Loucy (cell line): ENCODE results near the gene NECAP2.

Source experiments
- H2AFZ ChIP-seq: fragments of 200-600 bp; sonication (generic); 2 replicates; pipeline ENCODE4 v1.6.0; 2016; ENCODE audit warnings: antibody characterized with exemption, mild to moderate bottlenecking, low read length, moderate library complexity
- H3F3A ChIP-seq: fragments of 200-600 bp; 2 replicates; pipeline ENCODE4 v1.6.0; 2016; ENCODE audit warnings: antibody characterized with exemption, low read depth, mild to moderate bottlenecking
- H3K27me3 ChIP-seq: fragments of 200-600 bp; sonication (generic); 2 replicates; pipeline ENCODE4 v1.6.1; 2014; ENCODE audit warnings: low read length, mild to moderate bottlenecking; ENCODE audit not compliant: insufficient read depth, poor library complexity, severe bottlenecking
- H3K36me3 ChIP-seq: fragments of 200-600 bp; sonication (generic); 2 replicates; pipeline ENCODE4 v1.6.1; 2016; ENCODE audit warnings: low read length; ENCODE audit not compliant: insufficient read depth
- H3K4me1 ChIP-seq: fragments of 200-600 bp; sonication (generic); 2 replicates; pipeline ENCODE4 v1.5.1; 2014; ENCODE audit warnings: low read length, mild to moderate bottlenecking; ENCODE audit not compliant: insufficient read depth, poor library complexity, severe bottlenecking
- H3K4me2 ChIP-seq: fragments of 200-600 bp; sonication (generic); 2 replicates; pipeline ENCODE4 v1.6.0; 2014; ENCODE audit warnings: antibody characterized with exemption, low read length, low read depth, mild to moderate bottlenecking; ENCODE audit not compliant: poor library complexity, severe bottlenecking
- H3K4me3 ChIP-seq: fragments of 200-600 bp; sonication (generic); 2 replicates; pipeline ENCODE4 v1.5.1; 2014; ENCODE audit warnings: low read length, mild to moderate bottlenecking, mixed read lengths; ENCODE audit not compliant: poor library complexity, severe bottlenecking
- H3K79me2 ChIP-seq: fragments of 200-600 bp; sonication (generic); 2 replicates; pipeline ENCODE4 v1.6.1; 2014; ENCODE audit warnings: low read length; ENCODE audit not compliant: insufficient read depth
- H3K9ac ChIP-seq: fragments of 200-600 bp; sonication (generic); 2 replicates; pipeline ENCODE4 v1.6.0; 2014; ENCODE audit warnings: mild to moderate bottlenecking, low read depth, low read length, moderate library complexity; ENCODE audit not compliant: poor library complexity, severe bottlenecking
- H3K9me2 ChIP-seq: fragments of 200-600 bp; sonication (generic); replicated peaks from 2 replicates; pipeline ENCODE4 v1.6.1; 2016; ENCODE audit warnings: low read depth, low read length, mixed read lengths
- H3K9me3 ChIP-seq: fragments of 200-600 bp; sonication (generic); 2 replicates; pipeline ENCODE4 v1.6.1; 2014; ENCODE audit warnings: mild to moderate bottlenecking, antibody characterized with exemption, low read length, low read depth; ENCODE audit not compliant: insufficient read depth
- H4K20me1 ChIP-seq: fragments of 200-600 bp; sonication (generic); 2 replicates; pipeline ENCODE4 v1.6.0; 2014; ENCODE audit warnings: antibody characterized with exemption, low read length, mild to moderate bottlenecking; ENCODE audit not compliant: insufficient read depth, poor library complexity, severe bottlenecking
- CTCF ChIP-seq: fragments of 200-600 bp; sonication (generic); conservative IDR thresholded peaks from 2 replicates; pipeline ENCODE4 v1.5.1; 2014; ENCODE audit warnings: mild to moderate bottlenecking, antibody characterized with exemption, low read length
- EZH2phosphoT487 ChIP-seq: fragments of 200-600 bp; IDR thresholded peaks from 2 replicates; pipeline ENCODE4 v1.6.1; 2018; ENCODE audit warnings: antibody characterized with exemption, mild to moderate bottlenecking, moderate library complexity, borderline replicate concordance

The NECAP2 gene

GRCh38 chr1:16447641-16448040 is 7.1 kb downstream of the NECAP2 start:
- no peak overlapping the region for H3K4me2 ChIP-seq
- H4K20me1 ChIP-seq, result peaks cover 9% of the 10 kb centered on the region
- H3F3A ChIP-seq, result no peaks in the 10 kb centered on the region
- H3K9ac ChIP-seq, result no peak overlapping the region
- no peaks in the 10 kb centered on the region for H3K9me2 ChIP-seq
- peaks cover 3% of the 10 kb centered on the region for H3K4me1 ChIP-seq
- no peak overlapping the region for H3K4me3 ChIP-seq
- no peaks in the 10 kb centered on the region for H3K27me3 ChIP-seq
- peaks cover 23% of the 10 kb centered on the region for H3K79me2 ChIP-seq
- no peak overlapping the region for H2AFZ ChIP-seq
- peaks cover 62% of the 10 kb centered on the region; the same call in 1 of the 2 replicates for H3K36me3 ChIP-seq
- TF ChIP-seq CTCF, result no peak
- no peak for TF ChIP-seq EZH2phosphoT487
- H3K9me3 ChIP-seq, result no peaks in the 10 kb centered on the region

GRCh38 chr1:16449065-16449464 is 8.5 kb downstream of the NECAP2 start:
- H3F3A ChIP-seq, result no peaks in the 10 kb centered on the region
- no peak overlapping the region for H3K4me3 ChIP-seq
- peaks cover 4% of the 10 kb centered on the region for H4K20me1 ChIP-seq
- no peak for TF ChIP-seq EZH2phosphoT487
- no peak for TF ChIP-seq CTCF
- no peak overlapping the region for H3K4me2 ChIP-seq
- H3K9me3 ChIP-seq, result no peaks in the 10 kb centered on the region
- H3K79me2 ChIP-seq, result peaks cover 9% of the 10 kb centered on the region; the same call in 1 of the 2 replicates
- no peaks in the 10 kb centered on the region for H3K9me2 ChIP-seq
- no peak overlapping the region for H2AFZ ChIP-seq
- H3K9ac ChIP-seq, result no peak overlapping the region
- no peaks in the 10 kb centered on the region for H3K4me1 ChIP-seq
- H3K36me3 ChIP-seq, result peaks cover 62% of the 10 kb centered on the region; the same call in 1 of the 2 replicates
- H3K27me3 ChIP-seq, result no peaks in the 10 kb centered on the region

GRCh38 chr1:16449666-16450065 is 9.1 kb downstream of the NECAP2 start:
- Histone ChIP-seq H3K9me3 (no peaks in the 10 kb centered on the region), H3K27me3 (no peaks in the 10 kb centered on the region), H3F3A (no peaks in the 10 kb centered on the region), H3K9me2 (no peaks in the 10 kb centered on the region), H3K79me2 (peaks cover 5% of the 10 kb centered on the region; the same call in 1 of the 2 replicates), H3K9ac (no peak overlapping the region), H2AFZ (no peak overlapping the region), H4K20me1 (no peaks in the 10 kb centered on the region), H3K36me3 (peaks cover 60% of the 10 kb centered on the region; the same call in 1 of the 2 replicates), H3K4me1 (no peaks in the 10 kb centered on the region), H3K4me3 (no peak overlapping the region), H3K4me2 (no peak overlapping the region)
- TF ChIP-seq EZH2phosphoT487, result no peak
- no peak for TF ChIP-seq CTCF
